Upper lobe of left lung (tissue), 4 donors: ENCODE results near the gene STX5.

Experiments used
- POLR2A ChIP-seq, 4 donors: fragments of 450-650 bp; IDR thresholded peaks; one replicate each; pipeline ENCODE4 v1.5.1; 2016 to 2017; ENCODE audit warnings: antibody characterized with exemption in 4 of 4, mild to moderate bottlenecking in 2 of 4
- POLR2AphosphoS5 ChIP-seq, 2 donors: sonication (generic); formaldehyde crosslinking; IDR thresholded peaks; one replicate each; pipeline ENCODE4 v1.5.1; 2017; ENCODE audit warnings: antibody characterized with exemption in 2 of 2
- TF ChIP-seq, protein P1 (sequence below), 6 experiments: fragments of 450-650 bp in 4 of 6; fragments of 200-600 bp in 2 of 6; sonication (generic) in 2 of 6; IDR thresholded peaks; one replicate each; pipeline ENCODE4 v1.5.1; 2016 to 2019; ENCODE audit warnings: antibody characterized with exemption in 6 of 6

DNA sequence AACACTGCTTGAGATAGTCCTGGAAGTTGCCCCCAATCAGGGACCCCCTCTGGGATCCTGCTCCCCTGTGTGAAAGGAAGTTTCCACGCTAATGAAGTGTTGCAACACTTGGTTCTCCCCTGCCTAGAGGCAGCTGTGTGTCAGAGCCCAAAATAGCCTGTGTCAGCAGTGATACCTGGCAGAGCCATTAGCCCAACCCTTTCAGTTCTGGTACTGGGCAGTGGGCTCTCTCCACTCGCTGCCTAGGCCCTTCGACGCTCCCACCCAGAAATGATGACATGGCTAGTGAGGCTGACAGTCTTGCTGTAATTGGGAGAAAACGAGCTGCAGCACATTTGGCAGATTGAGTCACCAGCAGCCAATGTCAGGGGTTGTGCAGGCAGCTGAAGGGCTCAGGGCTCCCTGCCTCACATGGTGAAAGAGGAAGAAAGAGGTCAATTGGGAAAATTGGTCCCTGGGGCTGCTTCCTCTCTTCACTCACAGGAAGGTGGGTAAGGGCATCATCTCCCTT is 25.2 kb downstream of the STX5 start:
- TF ChIP-seq, protein P1, sequence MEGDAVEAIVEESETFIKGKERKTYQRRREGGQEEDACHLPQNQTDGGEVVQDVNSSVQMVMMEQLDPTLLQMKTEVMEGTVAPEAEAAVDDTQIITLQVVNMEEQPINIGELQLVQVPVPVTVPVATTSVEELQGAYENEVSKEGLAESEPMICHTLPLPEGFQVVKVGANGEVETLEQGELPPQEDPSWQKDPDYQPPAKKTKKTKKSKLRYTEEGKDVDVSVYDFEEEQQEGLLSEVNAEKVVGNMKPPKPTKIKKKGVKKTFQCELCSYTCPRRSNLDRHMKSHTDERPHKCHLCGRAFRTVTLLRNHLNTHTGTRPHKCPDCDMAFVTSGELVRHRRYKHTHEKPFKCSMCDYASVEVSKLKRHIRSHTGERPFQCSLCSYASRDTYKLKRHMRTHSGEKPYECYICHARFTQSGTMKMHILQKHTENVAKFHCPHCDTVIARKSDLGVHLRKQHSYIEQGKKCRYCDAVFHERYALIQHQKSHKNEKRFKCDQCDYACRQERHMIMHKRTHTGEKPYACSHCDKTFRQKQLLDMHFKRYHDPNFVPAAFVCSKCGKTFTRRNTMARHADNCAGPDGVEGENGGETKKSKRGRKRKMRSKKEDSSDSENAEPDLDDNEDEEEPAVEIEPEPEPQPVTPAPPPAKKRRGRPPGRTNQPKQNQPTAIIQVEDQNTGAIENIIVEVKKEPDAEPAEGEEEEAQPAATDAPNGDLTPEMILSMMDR (IDR thresholded peaks at IDR 0.05), result no peak
- TF ChIP-seq POLR2AphosphoS5 (IDR thresholded peaks at IDR 0.05) (peak in 1 of 2 donors; percentile 32), POLR2A (IDR thresholded peaks at IDR 0.05) (no peak)
